K562 (cell line): ENCODE data around the gene EPX. TPM values are rescaled to one million over a fixed set of nuclear protein-coding genes. Genes with fewer than 3 reads are reported as not detected.

Experiments
- AFF4 ChIP-seq: sonication (generic); formaldehyde crosslinking; IDR thresholded peaks from 2 replicates; pipeline ENCODE4 v1.8.0; 2023; ENCODE audit warnings: mild to moderate bottlenecking, missing genetic modification reagents
- HES1 ChIP-seq: fragments of 450-650 bp; IDR thresholded peaks from 2 replicates; pipeline ENCODE4 v1.6.1; 2016; ENCODE audit warnings: low read depth, mild to moderate bottlenecking, moderate library complexity
- KHSRP ChIP-seq: fragments of 450-650 bp; IDR thresholded peaks from 2 replicates; pipeline ENCODE4 v1.6.1; 2017
- NCOA6 ChIP-seq: fragments of 450-650 bp; IDR thresholded peaks from 2 replicates; pipeline ENCODE4 v1.6.1; 2017; ENCODE audit warnings: mild to moderate bottlenecking
- ZNF395 ChIP-seq: fragments of 200-800 bp; sonication (Bioruptor generic); IDR thresholded peaks from 2 replicates; pipeline ENCODE4 v1.6.1; 2017; ENCODE audit warnings: missing genetic modification characterization, missing compliant biosample characterization
- polyA plus RNA-seq, 8 experiments: library from polyadenylated mRNA; depleted of rRNA in 4 of 8; stranded (reverse) in 5 of 8; unstranded in 3 of 8; fragments of >200 nt; fragmentation: Nextera tagmentation in 2 of 8; fragmentation: Illumina TruSeq in 1 of 8; extraction: Ambion mirVana in 2 of 8; extraction: Trizol in 1 of 8; gene quantifications; 2 replicates each; pipeline versions ENCODE4 v1.2.1 to v1.2.3, GENCODE V29; 2011 to 2014; ENCODE audit warnings: inconsistent platforms in 1 of 8, missing spikeins in 1 of 8
- total RNA-seq, 7 experiments: library from RNA; depleted of rRNA in 6 of 7; stranded (reverse); fragments of >200 nt in 6 of 7; fragmentation: Illumina TruSeq in 2 of 7; extraction: Trizol in 2 of 7; gene quantifications; 2 replicates each; pipeline versions ENCODE4 v1.2.1 to v1.2.3, GENCODE V29; 2011 to 2021; ENCODE audit warnings: low replicate concordance in 1 of 7
- TF ChIP-seq, protein P1 (sequence below): IDR thresholded peaks from 2 replicates; pipeline ENCODE4 v1.6.1; 2014; ENCODE audit warnings: antibody characterized with exemption
- TF ChIP-seq, protein P2 (sequence below): fragments of 450-650 bp; IDR thresholded peaks from 2 replicates; pipeline ENCODE4 v1.6.1; 2016; ENCODE audit warnings: mild to moderate bottlenecking, moderate library complexity

Gene EPX
- total and polyA plus RNA-seq, 9 of the 15 experiments (the other 6 are each of a cell fraction or from before 2014, with no cell fraction given) = 0.07 to 0.33 (median 0.19) TPM; not detected in 3

GRCh38 chr17:58207451-58207850 lies 14.9 kb downstream of the EPX start (continued):
- TF ChIP-seq ZNF395 (CRISPR knock-in tag) = no peak
- TF ChIP-seq, protein P1, sequence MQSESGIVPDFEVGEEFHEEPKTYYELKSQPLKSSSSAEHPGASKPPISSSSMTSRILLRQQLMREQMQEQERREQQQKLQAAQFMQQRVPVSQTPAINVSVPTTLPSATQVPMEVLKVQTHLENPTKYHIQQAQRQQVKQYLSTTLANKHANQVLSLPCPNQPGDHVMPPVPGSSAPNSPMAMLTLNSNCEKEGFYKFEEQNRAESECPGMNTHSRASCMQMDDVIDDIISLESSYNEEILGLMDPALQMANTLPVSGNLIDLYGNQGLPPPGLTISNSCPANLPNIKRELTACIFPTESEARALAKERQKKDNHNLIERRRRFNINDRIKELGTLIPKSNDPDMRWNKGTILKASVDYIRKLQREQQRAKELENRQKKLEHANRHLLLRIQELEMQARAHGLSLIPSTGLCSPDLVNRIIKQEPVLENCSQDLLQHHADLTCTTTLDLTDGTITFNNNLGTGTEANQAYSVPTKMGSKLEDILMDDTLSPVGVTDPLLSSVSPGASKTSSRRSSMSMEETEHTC = no peak
- TF ChIP-seq KHSRP = no peak
- no peak for TF ChIP-seq HES1
- no peak for TF ChIP-seq AFF4 (CRISPR knock-in tag)
- TF ChIP-seq NCOA6 = no peak
- TF ChIP-seq, protein P2, sequence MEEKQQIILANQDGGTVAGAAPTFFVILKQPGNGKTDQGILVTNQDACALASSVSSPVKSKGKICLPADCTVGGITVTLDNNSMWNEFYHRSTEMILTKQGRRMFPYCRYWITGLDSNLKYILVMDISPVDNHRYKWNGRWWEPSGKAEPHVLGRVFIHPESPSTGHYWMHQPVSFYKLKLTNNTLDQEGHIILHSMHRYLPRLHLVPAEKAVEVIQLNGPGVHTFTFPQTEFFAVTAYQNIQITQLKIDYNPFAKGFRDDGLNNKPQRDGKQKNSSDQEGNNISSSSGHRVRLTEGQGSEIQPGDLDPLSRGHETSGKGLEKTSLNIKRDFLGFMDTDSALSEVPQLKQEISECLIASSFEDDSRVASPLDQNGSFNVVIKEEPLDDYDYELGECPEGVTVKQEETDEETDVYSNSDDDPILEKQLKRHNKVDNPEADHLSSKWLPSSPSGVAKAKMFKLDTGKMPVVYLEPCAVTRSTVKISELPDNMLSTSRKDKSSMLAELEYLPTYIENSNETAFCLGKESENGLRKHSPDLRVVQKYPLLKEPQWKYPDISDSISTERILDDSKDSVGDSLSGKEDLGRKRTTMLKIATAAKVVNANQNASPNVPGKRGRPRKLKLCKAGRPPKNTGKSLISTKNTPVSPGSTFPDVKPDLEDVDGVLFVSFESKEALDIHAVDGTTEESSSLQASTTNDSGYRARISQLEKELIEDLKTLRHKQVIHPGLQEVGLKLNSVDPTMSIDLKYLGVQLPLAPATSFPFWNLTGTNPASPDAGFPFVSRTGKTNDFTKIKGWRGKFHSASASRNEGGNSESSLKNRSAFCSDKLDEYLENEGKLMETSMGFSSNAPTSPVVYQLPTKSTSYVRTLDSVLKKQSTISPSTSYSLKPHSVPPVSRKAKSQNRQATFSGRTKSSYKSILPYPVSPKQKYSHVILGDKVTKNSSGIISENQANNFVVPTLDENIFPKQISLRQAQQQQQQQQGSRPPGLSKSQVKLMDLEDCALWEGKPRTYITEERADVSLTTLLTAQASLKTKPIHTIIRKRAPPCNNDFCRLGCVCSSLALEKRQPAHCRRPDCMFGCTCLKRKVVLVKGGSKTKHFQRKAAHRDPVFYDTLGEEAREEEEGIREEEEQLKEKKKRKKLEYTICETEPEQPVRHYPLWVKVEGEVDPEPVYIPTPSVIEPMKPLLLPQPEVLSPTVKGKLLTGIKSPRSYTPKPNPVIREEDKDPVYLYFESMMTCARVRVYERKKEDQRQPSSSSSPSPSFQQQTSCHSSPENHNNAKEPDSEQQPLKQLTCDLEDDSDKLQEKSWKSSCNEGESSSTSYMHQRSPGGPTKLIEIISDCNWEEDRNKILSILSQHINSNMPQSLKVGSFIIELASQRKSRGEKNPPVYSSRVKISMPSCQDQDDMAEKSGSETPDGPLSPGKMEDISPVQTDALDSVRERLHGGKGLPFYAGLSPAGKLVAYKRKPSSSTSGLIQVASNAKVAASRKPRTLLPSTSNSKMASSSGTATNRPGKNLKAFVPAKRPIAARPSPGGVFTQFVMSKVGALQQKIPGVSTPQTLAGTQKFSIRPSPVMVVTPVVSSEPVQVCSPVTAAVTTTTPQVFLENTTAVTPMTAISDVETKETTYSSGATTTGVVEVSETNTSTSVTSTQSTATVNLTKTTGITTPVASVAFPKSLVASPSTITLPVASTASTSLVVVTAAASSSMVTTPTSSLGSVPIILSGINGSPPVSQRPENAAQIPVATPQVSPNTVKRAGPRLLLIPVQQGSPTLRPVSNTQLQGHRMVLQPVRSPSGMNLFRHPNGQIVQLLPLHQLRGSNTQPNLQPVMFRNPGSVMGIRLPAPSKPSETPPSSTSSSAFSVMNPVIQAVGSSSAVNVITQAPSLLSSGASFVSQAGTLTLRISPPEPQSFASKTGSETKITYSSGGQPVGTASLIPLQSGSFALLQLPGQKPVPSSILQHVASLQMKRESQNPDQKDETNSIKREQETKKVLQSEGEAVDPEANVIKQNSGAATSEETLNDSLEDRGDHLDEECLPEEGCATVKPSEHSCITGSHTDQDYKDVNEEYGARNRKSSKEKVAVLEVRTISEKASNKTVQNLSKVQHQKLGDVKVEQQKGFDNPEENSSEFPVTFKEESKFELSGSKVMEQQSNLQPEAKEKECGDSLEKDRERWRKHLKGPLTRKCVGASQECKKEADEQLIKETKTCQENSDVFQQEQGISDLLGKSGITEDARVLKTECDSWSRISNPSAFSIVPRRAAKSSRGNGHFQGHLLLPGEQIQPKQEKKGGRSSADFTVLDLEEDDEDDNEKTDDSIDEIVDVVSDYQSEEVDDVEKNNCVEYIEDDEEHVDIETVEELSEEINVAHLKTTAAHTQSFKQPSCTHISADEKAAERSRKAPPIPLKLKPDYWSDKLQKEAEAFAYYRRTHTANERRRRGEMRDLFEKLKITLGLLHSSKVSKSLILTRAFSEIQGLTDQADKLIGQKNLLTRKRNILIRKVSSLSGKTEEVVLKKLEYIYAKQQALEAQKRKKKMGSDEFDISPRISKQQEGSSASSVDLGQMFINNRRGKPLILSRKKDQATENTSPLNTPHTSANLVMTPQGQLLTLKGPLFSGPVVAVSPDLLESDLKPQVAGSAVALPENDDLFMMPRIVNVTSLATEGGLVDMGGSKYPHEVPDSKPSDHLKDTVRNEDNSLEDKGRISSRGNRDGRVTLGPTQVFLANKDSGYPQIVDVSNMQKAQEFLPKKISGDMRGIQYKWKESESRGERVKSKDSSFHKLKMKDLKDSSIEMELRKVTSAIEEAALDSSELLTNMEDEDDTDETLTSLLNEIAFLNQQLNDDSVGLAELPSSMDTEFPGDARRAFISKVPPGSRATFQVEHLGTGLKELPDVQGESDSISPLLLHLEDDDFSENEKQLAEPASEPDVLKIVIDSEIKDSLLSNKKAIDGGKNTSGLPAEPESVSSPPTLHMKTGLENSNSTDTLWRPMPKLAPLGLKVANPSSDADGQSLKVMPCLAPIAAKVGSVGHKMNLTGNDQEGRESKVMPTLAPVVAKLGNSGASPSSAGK = no peak
